K562 (cell line): ENCODE results near the gene CHSY1. TPM values are rescaled to one million over a fixed set of nuclear protein-coding genes. Genes with fewer than 3 reads are reported as not detected.

ENCODE experiments used
- ATAC-seq: fragments of 200-7000 bp; cut with Tn5 transposase; 3 replicates; pipeline ENCODE4 v1.9.1; 2020; ENCODE audit warnings: moderate library complexity
- BruUV-seq: library from RNA; stranded (reverse); fragments of 400-500 nt; replicated peaks from 2 replicates; lab custom pipeline; 2021; lab: Mats Ljungman, UMichigan
- CTCF ChIA-PET: fragments of 300-600 bp; formaldehyde crosslinking; extraction: SDS; loops from one replicate; lab custom pipeline; 2021; ENCODE audit warnings: low intra/inter-chr PET ratio; lab: Yijun Ruan, JAX
- POLR2A ChIA-PET: fragments of 300-600, 350-650 bp; sonication (Branson Sonifier 250); formaldehyde crosslinking; extraction: SDS; loops from one replicate; lab custom pipeline; 2021; ENCODE audit warnings: antibody characterized with exemption, inconsistent platforms; lab: Yijun Ruan, JAX
- DNase-seq, 4 experiments: peaks; one replicate each; pipeline versions ENCODE4 v3.0.0 to v3.0.0-alpha.2; 2011 to 2018; ENCODE audit warnings: low spot score in 3 of 4, mixed read lengths in 3 of 4; ENCODE audit errors: extremely low read depth in 1 of 4
- FAIRE-seq: peaks from 2 replicates; lab custom pipeline; 2011; peaks lifted over from hg19 to GRCh38; lab: Jason Lieb, UNC
- H2AFZ ChIP-seq: 2 replicates; pipeline ENCODE4 v1.6.0; 2011; ENCODE audit warnings: low read depth, low read length, control low read depth, inconsistent platforms
- H3K27ac ChIP-seq: fragments of 200-600 bp; 3 replicates; pipeline ENCODE4 v1.8.0; 2011; ENCODE audit warnings: low read depth, mild to moderate bottlenecking, control low read depth, inconsistent platforms, low read length, moderate library complexity, mixed read lengths; ENCODE audit errors: extremely low read depth
- H3K27me3 ChIP-seq, 2 experiments: fragments of 300-600 bp in 1 of 2; 2 replicates in 1 of 2; 3 replicates in 1 of 2; pipeline versions ENCODE4 v1.6.0 to v1.8.0; 2011; ENCODE audit warnings: inconsistent platforms in 2 of 2, low read length in 2 of 2, mild to moderate bottlenecking in 1 of 2, mixed read lengths in 1 of 2, moderate library complexity in 1 of 2; ENCODE audit not compliant: control insufficient read depth in 2 of 2, insufficient read depth in 2 of 2
- H3K36me3 ChIP-seq: fragments of 300-600 bp; 3 replicates; pipeline ENCODE4 v1.8.0; 2011; ENCODE audit warnings: mild to moderate bottlenecking, low read length, inconsistent platforms; ENCODE audit not compliant: control insufficient read depth, insufficient read depth
- H3K4me1 ChIP-seq, 2 experiments: fragments of 200-600 bp in 1 of 2; replicated peaks in 1 of 2; 2 replicates in 1 of 2; 3 replicates in 1 of 2; pipeline versions ENCODE4 v1.5.1 to v1.8.0; 2011; ENCODE audit warnings: inconsistent platforms in 2 of 2, low read length in 2 of 2, mild to moderate bottlenecking in 1 of 2, mixed read lengths in 1 of 2, moderate library complexity in 1 of 2; ENCODE audit not compliant: control insufficient read depth in 2 of 2, insufficient read depth in 2 of 2
- H3K4me2 ChIP-seq: 2 replicates; pipeline ENCODE4 v1.6.1; 2011; ENCODE audit warnings: low read length, control low read depth, inconsistent platforms, mixed read lengths; ENCODE audit not compliant: insufficient read depth
- H3K4me3 ChIP-seq: fragments of 200-600 bp; sonication (generic), shearing (Covaris generic); 2 replicates; pipeline ENCODE4 v1.5.1; 2016; ENCODE audit warnings: control low read depth, inconsistent platforms
- H3K79me2 ChIP-seq: fragments of 200-600 bp; 3 replicates; pipeline ENCODE4 v1.8.0; 2011; ENCODE audit warnings: low read length, inconsistent platforms; ENCODE audit not compliant: control insufficient read depth, insufficient read depth
- H3K9ac ChIP-seq, 2 experiments: 2 replicates each; pipeline versions ENCODE4 v1.6.0 to v1.6.1; 2011; ENCODE audit warnings: low read depth in 2 of 2, low read length in 2 of 2, control low read depth in 1 of 2, inconsistent platforms in 1 of 2, mild to moderate bottlenecking in 1 of 2, mixed read lengths in 1 of 2; ENCODE audit not compliant: insufficient read depth in 1 of 2
- H3K9me1 ChIP-seq: one replicate; pipeline ENCODE4 v1.6.0; 2011; ENCODE audit warnings: inconsistent platforms, mild to moderate bottlenecking, low read length, moderate library complexity; ENCODE audit not compliant: control insufficient read depth, insufficient read depth
- H3K9me3 ChIP-seq: replicated peaks from 2 replicates; pipeline ENCODE4 v1.5.1; 2011; ENCODE audit warnings: low read depth, low read length, inconsistent platforms; ENCODE audit not compliant: control insufficient read depth, insufficient read depth
- H4K20me1 ChIP-seq: replicated peaks from 2 replicates; pipeline ENCODE4 v1.6.1; 2011; ENCODE audit warnings: low read length, inconsistent platforms, mixed read lengths; ENCODE audit not compliant: control insufficient read depth, insufficient read depth
- CBX5 ChIP-seq: IDR thresholded peaks from 2 replicates; pipeline ENCODE4 v1.6.1; 2014; ENCODE audit warnings: low read depth, borderline replicate concordance
- LARP7 ChIP-seq: fragments of 450-650 bp; IDR thresholded peaks from 2 replicates; pipeline ENCODE4 v1.6.1; 2016
- NONO ChIP-seq, 2 experiments: fragments of 200-400 bp in 1 of 2; fragments of 450-650 bp in 1 of 2; formaldehyde crosslinking in 1 of 2; IDR thresholded peaks; 2 replicates each; pipeline ENCODE4 v1.6.1; 2017; ENCODE audit warnings: low read depth in 2 of 2, mild to moderate bottlenecking in 2 of 2, moderate library complexity in 2 of 2, low read length in 1 of 2
- PHF20 ChIP-seq: fragments of 450-650 bp; IDR thresholded peaks from 2 replicates; pipeline ENCODE4 v1.6.1; 2018; ENCODE audit not compliant: partially characterized antibody
- SMAD1 ChIP-seq: fragments of 150-350 bp; IDR thresholded peaks from 2 replicates; pipeline ENCODE4 v1.6.1; 2014; ENCODE audit warnings: low read length, low read depth; ENCODE audit not compliant: partially characterized antibody
- TEAD1 ChIP-seq, 2 experiments: fragments of 450-650 bp in 1 of 2; sonication (generic) in 1 of 2; formaldehyde crosslinking; IDR thresholded peaks; 2 replicates each; pipeline versions ENCODE4 v1.4.0 to v1.8.0; 2020 to 2022; ENCODE audit warnings: mild to moderate bottlenecking in 2 of 2, missing genetic modification reagents in 1 of 2
- THRAP3 ChIP-seq: fragments of 450-650 bp; IDR thresholded peaks from 2 replicates; pipeline ENCODE4 v1.6.1; 2016; ENCODE audit warnings: mild to moderate bottlenecking, inconsistent platforms, borderline replicate concordance
- ZNF311 ChIP-seq: fragments of 250-450 bp; sonication (Bioruptor Pico); IDR thresholded peaks from 2 replicates; pipeline ENCODE4 v1.4.0; 2020; ENCODE audit warnings: mild to moderate bottlenecking, moderate library complexity
- ZNF384 ChIP-seq: IDR thresholded peaks from 2 replicates; pipeline ENCODE4 v1.6.1; 2012; ENCODE audit warnings: low read depth, low read length, improper control_type of control experiment
- ZNF407 ChIP-seq: fragments of 450-650 bp; IDR thresholded peaks from 2 replicates; pipeline ENCODE4 v1.6.1; 2016; ENCODE audit warnings: low read depth
- ZNF655 ChIP-seq: fragments of 250-450 bp; sonication (Bioruptor Pico); IDR thresholded peaks from 2 replicates; pipeline ENCODE4 v1.5.0; 2021
- WGBS: fragments of 100-300 bp; shearing (Covaris generic); methylation state at CpG from one replicate; pipeline ENCODE4 v1.1.6; 2016; ENCODE audit warnings: low coverage, mixed read lengths; ENCODE audit not compliant: insufficient coverage; ENCODE audit errors: missing lambda C conversion rate; 5-methylcytosine and 5-hydroxymethylcytosine counted together
- in situ Hi-C: fragments of 300-500 bp; cut with MboI; formaldehyde crosslinking; loops from 4 replicates; pipeline ENCODE4 v1.15.0; 2018; ENCODE audit warnings: inconsistent platforms, mixed read lengths
- intact Hi-C: fragments of 100-400 bp; cut with micrococcal nuclease; formaldehyde crosslinking; loops from 2 replicates; pipeline ENCODE4 v1.14.2; 2022
- polyA plus RNA-seq, 8 experiments: library from polyadenylated mRNA; depleted of rRNA in 4 of 8; stranded (reverse) in 5 of 8; unstranded in 3 of 8; fragments of >200 nt; fragmentation: Nextera tagmentation in 2 of 8; fragmentation: Illumina TruSeq in 1 of 8; extraction: Ambion mirVana in 2 of 8; extraction: Trizol in 1 of 8; gene quantifications; 2 replicates each; pipeline versions ENCODE4 v1.2.1 to v1.2.3, GENCODE V29; 2011 to 2014; ENCODE audit warnings: inconsistent platforms in 1 of 8, missing spikeins in 1 of 8
- total RNA-seq, 7 experiments: library from RNA; depleted of rRNA in 6 of 7; stranded (reverse); fragments of >200 nt in 6 of 7; fragmentation: Illumina TruSeq in 2 of 7; extraction: Trizol in 2 of 7; gene quantifications; 2 replicates each; pipeline versions ENCODE4 v1.2.1 to v1.2.3, GENCODE V29; 2011 to 2021; ENCODE audit warnings: low replicate concordance in 1 of 7

The CHSY1 gene
- total and polyA plus RNA-seq, 9 of the 15 experiments (the other 6 are each of a cell fraction or from before 2014, with no cell fraction given) = 7.0 to 16.4 (median 13.4) TPM

GRCh38 chr15:101167753-101168462 is 83.9 kb downstream of the CHSY1 start (continued):
- TF ChIP-seq SMAD1 = peak; percentile 37
- no peak for TF ChIP-seq NONO (IDR thresholded peaks at IDR 0.05; ENCODE audit: low read depth in 2 of 2, low read length in 1 of 2)
- no peak for TF ChIP-seq PHF20
- TF ChIP-seq, all 486 proteins: peak for 147

GRCh38 chr15:101167411-101167752 is 84.5 kb downstream of the CHSY1 start:
- BruUV-seq = no TSS peak
- ATAC-seq (no peak), FAIRE-seq (no peak), DNase-seq (no peak)
- no peaks in the 10 kb centered on the region for H4K20me1 ChIP-seq
- peaks cover 12% of the 10 kb centered on the region for H3K9me3 ChIP-seq
- ChIA-PET POLR2A (interaction anchor here (0.6 to 2.0 kb wide), 5 partner anchors 9 to 1779 kb away, joined by 3 to 6 read pairs (median 3); no protein-coding TSS in a partner anchor), CTCF (no interaction called here)
- peak overlapping the region; percentile 92 for H3K27ac ChIP-seq
- no peaks in the 10 kb centered on the region for H3K79me2 ChIP-seq
- peak overlapping the region; percentile 75 for H3K4me2 ChIP-seq
- H3K36me3 ChIP-seq = no peaks in the 10 kb centered on the region
- WGBS = 70% methylated on average over 3 of the region's 3 CpGs
- intact Hi-C loops = loop anchor here (1.0 kb wide), 1 partner anchor 9 kb away; no protein-coding TSS in a partner anchor
- H3K9me1 ChIP-seq = no peaks in the 10 kb centered on the region
- H3K9ac ChIP-seq = peak overlapping the region; percentile 66 to 82
- in situ Hi-C loops = no loop called here
- H2AFZ ChIP-seq = peak overlapping the region; percentile 92
- H3K4me1 ChIP-seq = peaks cover 23 to 27% of the 10 kb centered on the region in 2 experiments
- H3K4me3 ChIP-seq = peak overlapping the region; percentile 34
- no peaks in the 10 kb centered on the region for H3K27me3 ChIP-seq
- TF ChIP-seq CBX5 (no peak), ZNF655 (no peak), LARP7 (no peak), ZNF384 (no peak), ZNF407 (no peak), ZNF311 (peak; percentile 68; the same call in 1 of the 2 replicates), TEAD1 (CRISPR knock-in tag; IDR thresholded peaks at IDR 0.05) (0 out of 4 replicates have a peak, but pooled peaks of 1 of the 2 experiments have one; percentile 8), THRAP3 (no peak)
